Epithelial cell of proximal tubule (primary cell): ENCODE measurements around the gene OSBPL5. TPM values are rescaled to one million over a fixed set of nuclear protein-coding genes. Genes with fewer than 3 reads are reported as not detected.
A peak's percentile ranks its signal among the peaks of the same experiment; 100 is the strongest.

Source experiments
- DNase-seq: peaks from one replicate; pipeline ENCODE4 v3.0.0-alpha.2; 2011; ENCODE audit warnings: low read depth
- H3K4me3 ChIP-seq: 2 replicates; pipeline ENCODE4 v1.5.1; 2011; ENCODE audit warnings: low read depth, mild to moderate bottlenecking, low read length
- total RNA-seq: library from RNA; depleted of rRNA; stranded (reverse); fragments of >200 nt; gene quantifications from 2 replicates; pipeline ENCODE4 v1.2.3, GENCODE V29; 2015
- TF ChIP-seq, protein P1 (sequence below): conservative IDR thresholded peaks from 2 replicates; pipeline ENCODE4 v1.5.1; 2012; ENCODE audit warnings: low read depth, mild to moderate bottlenecking, low read length

OSBPL5 gene
- total RNA-seq, 1 donor from 2014 or later, result 25.3 TPM

DNA sequence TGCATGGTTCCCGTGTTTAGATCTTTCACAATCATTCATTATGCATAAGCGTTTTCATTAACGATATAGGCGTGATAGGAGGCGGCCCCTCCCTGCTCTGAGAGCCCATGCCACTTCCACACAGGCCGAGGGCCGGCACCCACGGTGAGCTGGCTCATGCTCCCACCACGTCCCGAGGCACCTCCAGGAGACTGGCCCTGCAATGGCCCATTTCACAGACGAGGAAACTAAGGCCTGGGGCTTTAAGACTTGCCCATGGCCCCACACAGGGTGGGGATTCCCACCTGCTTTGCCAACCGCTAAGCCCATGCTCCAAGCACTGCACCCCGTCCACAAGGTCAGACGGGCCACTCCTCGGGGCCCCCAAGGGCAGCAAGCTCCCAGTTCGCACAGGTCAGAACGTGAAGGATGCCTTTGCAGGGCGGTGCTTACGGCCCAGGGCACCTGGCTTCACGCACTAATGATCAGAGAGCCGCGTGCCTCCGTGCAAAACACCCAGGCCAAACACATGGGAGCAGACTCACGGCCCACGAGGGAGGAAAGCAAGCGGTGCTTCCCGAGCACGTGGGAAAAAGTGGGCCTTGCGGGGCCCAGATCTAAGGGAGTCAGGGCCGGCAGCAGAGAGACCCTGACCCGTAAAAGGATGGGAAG lies 8.3 kb downstream of the OSBPL5 start:
- TF ChIP-seq, protein P1, sequence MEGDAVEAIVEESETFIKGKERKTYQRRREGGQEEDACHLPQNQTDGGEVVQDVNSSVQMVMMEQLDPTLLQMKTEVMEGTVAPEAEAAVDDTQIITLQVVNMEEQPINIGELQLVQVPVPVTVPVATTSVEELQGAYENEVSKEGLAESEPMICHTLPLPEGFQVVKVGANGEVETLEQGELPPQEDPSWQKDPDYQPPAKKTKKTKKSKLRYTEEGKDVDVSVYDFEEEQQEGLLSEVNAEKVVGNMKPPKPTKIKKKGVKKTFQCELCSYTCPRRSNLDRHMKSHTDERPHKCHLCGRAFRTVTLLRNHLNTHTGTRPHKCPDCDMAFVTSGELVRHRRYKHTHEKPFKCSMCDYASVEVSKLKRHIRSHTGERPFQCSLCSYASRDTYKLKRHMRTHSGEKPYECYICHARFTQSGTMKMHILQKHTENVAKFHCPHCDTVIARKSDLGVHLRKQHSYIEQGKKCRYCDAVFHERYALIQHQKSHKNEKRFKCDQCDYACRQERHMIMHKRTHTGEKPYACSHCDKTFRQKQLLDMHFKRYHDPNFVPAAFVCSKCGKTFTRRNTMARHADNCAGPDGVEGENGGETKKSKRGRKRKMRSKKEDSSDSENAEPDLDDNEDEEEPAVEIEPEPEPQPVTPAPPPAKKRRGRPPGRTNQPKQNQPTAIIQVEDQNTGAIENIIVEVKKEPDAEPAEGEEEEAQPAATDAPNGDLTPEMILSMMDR, result no peak
- no peak for DNase-seq
- no peak overlapping the region for H3K4me3 ChIP-seq

DNA sequence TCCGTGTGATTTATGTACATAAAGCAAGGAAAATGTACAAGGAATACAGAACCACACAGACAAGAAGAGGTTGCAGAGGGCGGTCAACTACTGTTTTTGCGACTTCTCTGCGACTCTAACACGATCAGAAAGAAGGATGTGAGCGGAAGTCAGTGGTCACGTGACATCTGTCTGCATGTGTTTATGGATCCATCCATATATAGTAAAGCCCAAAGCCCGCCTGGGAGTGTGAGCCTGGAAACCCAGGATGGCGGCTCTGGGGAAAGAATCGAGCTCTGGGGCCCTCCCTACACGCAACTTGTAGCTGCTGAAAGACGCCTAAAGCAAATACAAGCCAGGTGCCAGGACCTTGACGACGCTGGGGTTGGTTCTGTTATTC lies 8.8 kb downstream of the OSBPL5 start:
- no peak overlapping the region for H3K4me3 ChIP-seq
- DNase-seq, result no peak
- TF ChIP-seq, protein P1, result no peak

DNA sequence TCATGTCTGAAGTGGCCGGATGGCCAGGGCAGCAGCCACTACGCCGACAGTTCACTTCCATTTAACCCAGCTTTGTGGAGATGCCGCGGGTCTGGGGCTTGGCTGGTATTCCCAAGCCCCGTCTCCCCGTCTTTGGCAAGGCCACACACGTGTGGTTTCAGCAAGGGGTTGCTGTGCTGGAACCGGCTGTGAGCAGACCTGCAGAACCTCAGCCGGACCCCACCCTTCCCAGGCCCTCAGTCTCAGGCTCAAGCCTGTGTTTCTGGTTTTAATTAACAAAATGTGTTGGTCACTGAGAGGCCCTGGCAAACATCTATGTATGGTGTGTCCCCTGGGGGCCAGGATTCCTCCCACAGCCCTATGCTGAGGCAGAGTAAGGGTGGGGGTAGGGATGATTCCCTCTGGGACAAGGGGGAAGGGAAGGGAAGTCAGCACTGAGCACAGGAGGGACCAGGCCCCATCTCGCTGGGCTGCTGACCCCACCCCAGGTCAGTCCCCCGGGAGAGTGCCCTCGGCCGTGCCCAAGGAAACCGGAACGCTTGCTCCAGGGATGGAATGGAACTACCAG lies 9.3 kb downstream of the OSBPL5 start:
- no peak overlapping the region for H3K4me3 ChIP-seq
- TF ChIP-seq, protein P1, result no peak

DNA sequence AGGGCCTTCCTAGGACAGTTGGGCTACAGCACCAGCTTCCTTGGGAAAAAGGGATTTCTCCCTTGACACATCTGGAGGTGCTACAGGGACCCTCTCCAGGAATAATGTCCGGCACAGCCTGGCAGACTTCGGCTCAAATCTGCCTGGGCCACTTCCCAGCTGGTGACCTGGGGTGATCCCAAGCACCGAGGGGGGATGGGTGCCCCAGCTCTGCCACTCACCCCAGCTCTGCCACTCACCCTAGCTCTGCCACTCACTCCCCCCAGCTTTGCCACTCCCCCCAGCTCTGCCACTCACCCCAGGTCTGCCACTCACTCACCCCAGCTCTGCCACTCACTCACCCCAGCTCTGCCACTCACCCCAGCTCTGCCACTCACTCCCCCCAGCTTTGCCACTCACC lies 9.9 kb downstream of the OSBPL5 start:
- no peak overlapping the region for H3K4me3 ChIP-seq
- TF ChIP-seq, protein P1, result no peak
- no peak for DNase-seq

More for the DNA sequence above, 9.3 kb downstream of the OSBPL5 start:
- DNase-seq, result no peak

DNA sequence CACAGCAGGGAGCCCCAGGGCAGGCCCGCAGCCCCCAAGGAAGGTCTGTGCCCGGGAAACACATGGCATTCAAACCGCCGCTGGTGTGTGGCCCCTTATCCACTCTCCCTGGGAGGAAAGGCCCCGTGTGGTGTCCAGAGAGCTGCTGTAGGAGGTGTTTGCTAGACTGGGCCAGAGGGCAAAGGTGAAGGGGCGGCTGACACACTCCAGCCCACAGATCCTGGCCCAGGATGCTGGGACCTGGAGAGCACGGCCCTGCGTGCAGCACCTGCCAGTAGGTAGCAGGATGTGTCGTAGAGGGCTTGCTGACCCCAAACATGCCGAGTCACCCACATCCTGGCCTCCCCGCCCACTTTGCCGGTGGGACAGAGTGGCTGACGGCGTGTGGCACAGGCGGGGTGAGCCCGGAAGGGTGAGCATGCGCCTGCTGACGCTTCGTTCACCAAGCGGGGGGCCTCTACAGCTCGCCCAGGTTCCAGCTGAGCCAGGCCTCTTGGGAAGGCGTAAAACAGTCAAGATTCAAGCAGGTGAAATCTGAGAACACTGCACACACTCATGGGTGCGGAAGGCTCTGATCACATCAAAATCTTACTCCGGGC lies 11.0 kb downstream of the OSBPL5 start:
- TF ChIP-seq, protein P1, result no peak
- no peak overlapping the region for H3K4me3 ChIP-seq
- no peak for DNase-seq

DNA sequence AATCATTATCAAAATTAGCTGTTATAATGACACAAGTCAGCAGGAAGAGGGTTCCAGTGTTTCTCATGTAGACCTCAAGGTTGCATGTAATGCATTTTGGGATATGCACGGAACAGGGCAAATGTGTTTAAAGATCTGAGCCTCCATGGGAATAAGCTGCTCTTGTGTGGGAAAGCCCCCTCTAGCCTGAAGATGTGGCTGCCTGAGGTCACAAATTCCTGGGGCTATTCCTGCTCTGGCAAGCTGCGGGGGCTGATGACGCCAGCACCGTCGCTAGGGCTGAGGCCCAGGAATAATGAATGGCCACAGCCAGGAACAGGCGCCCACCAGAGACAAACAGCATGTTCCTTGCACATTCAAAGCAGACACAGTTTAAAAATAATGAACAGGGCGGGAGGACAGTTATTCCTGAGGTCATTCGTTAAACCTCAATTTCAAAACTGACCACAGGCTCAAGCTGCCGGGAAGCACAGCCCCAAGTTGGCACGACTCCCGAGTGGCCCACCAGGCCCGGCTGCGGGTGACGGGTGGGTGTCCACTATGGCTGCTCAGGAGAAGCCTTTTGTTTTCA lies 11.7 kb downstream of the OSBPL5 start:
- TF ChIP-seq, protein P1, result no peak
- no peak overlapping the region for H3K4me3 ChIP-seq
- peak; percentile 29 for DNase-seq
